Prostate gland (tissue), 2 donors: Measurements from ENCODE around the gene CTTNBP2NL.

Experiments used
- POLR2A ChIP-seq: fragments of 450-650 bp; IDR thresholded peaks from one replicate; pipeline ENCODE4 v1.6.1; 2016; ENCODE audit warnings: antibody characterized with exemption, mild to moderate bottlenecking
- POLR2AphosphoS5 ChIP-seq: sonication (generic); formaldehyde crosslinking; IDR thresholded peaks from one replicate; pipeline ENCODE4 v1.6.1; 2017; ENCODE audit warnings: antibody characterized with exemption
- TF ChIP-seq, protein P1 (sequence below), 4 experiments: fragments of 200-600 bp in 2 of 4; fragments of 450-650 bp in 2 of 4; sonication (generic) in 2 of 4; IDR thresholded peaks; 1 replicate in 3 of 4; 2 replicates in 1 of 4; pipeline ENCODE4 v1.5.1; 2016 to 2019; ENCODE audit warnings: antibody characterized with exemption in 4 of 4, mild to moderate bottlenecking in 2 of 4, moderate library complexity in 2 of 4

DNA sequence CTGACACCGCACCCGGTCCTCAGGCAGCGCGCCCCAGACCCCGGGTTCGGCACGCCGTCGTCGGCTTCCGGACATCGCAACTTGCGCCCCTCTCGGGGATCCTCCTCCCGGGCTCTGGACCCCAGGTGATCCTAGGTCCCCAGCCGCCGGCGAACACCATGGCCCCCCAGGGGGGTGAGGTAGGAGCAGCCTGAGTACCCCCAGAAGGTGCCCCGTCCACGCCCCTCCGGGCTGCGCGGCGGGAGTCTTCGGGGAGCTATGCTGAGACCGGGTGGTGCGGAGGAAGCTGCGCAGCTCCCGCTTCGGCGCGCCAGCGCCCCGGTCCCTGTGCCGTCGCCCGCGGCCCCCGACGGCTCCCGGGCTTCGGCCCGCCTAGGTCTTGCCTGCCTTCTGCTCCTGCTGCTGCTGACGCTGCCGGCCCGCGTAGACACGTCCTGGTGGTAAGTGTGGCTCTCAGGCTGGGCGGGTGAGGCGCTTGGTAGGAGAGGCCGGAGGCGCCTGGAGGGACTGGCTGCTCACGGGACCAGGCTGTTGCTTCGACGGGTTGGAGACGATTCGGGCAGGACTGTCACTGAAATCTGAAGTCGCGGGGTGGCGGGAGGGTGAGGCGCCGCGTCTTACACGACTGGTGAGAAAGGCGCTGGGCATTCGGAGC is 113.1 kb downstream of the CTTNBP2NL start:
- TF ChIP-seq, protein P1, sequence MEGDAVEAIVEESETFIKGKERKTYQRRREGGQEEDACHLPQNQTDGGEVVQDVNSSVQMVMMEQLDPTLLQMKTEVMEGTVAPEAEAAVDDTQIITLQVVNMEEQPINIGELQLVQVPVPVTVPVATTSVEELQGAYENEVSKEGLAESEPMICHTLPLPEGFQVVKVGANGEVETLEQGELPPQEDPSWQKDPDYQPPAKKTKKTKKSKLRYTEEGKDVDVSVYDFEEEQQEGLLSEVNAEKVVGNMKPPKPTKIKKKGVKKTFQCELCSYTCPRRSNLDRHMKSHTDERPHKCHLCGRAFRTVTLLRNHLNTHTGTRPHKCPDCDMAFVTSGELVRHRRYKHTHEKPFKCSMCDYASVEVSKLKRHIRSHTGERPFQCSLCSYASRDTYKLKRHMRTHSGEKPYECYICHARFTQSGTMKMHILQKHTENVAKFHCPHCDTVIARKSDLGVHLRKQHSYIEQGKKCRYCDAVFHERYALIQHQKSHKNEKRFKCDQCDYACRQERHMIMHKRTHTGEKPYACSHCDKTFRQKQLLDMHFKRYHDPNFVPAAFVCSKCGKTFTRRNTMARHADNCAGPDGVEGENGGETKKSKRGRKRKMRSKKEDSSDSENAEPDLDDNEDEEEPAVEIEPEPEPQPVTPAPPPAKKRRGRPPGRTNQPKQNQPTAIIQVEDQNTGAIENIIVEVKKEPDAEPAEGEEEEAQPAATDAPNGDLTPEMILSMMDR (IDR thresholded peaks at IDR 0.05): no peak
- TF ChIP-seq POLR2A: no peak
- TF ChIP-seq POLR2AphosphoS5: no peak
